K562 (cell line): ENCODE results near the gene DIP2C. TPM values are rescaled to one million over a fixed set of nuclear protein-coding genes. Genes with fewer than 3 reads are reported as not detected.

Source experiments
- ATAC-seq: fragments of 200-7000 bp; cut with Tn5 transposase; 3 replicates; pipeline ENCODE4 v1.9.1; 2020; ENCODE audit warnings: moderate library complexity
- BruUV-seq: library from RNA; stranded (reverse); fragments of 400-500 nt; replicated peaks from 2 replicates; lab custom pipeline; 2021; lab: Mats Ljungman, UMichigan
- CTCF ChIA-PET: fragments of 300-600 bp; formaldehyde crosslinking; extraction: SDS; loops from one replicate; lab custom pipeline; 2021; ENCODE audit warnings: low intra/inter-chr PET ratio; lab: Yijun Ruan, JAX
- POLR2A ChIA-PET: fragments of 300-600, 350-650 bp; sonication (Branson Sonifier 250); formaldehyde crosslinking; extraction: SDS; loops from one replicate; lab custom pipeline; 2021; ENCODE audit warnings: antibody characterized with exemption, inconsistent platforms; lab: Yijun Ruan, JAX
- DNase-seq, 4 experiments: peaks; one replicate each; pipeline versions ENCODE4 v3.0.0 to v3.0.0-alpha.2; 2011 to 2018; ENCODE audit warnings: low spot score in 3 of 4, mixed read lengths in 3 of 4; ENCODE audit errors: extremely low read depth in 1 of 4
- FAIRE-seq: peaks from 2 replicates; lab custom pipeline; 2011; peaks lifted over from hg19 to GRCh38; lab: Jason Lieb, UNC
- H2AFZ ChIP-seq: 2 replicates; pipeline ENCODE4 v1.6.0; 2011; ENCODE audit warnings: low read depth, low read length, control low read depth, inconsistent platforms
- H3K27ac ChIP-seq: fragments of 200-600 bp; 3 replicates; pipeline ENCODE4 v1.8.0; 2011; ENCODE audit warnings: low read depth, mild to moderate bottlenecking, control low read depth, inconsistent platforms, low read length, moderate library complexity, mixed read lengths; ENCODE audit errors: extremely low read depth
- H3K27me3 ChIP-seq, 2 experiments: fragments of 300-600 bp in 1 of 2; 2 replicates in 1 of 2; 3 replicates in 1 of 2; pipeline versions ENCODE4 v1.6.0 to v1.8.0; 2011; ENCODE audit warnings: inconsistent platforms in 2 of 2, low read length in 2 of 2, mild to moderate bottlenecking in 1 of 2, mixed read lengths in 1 of 2, moderate library complexity in 1 of 2; ENCODE audit not compliant: control insufficient read depth in 2 of 2, insufficient read depth in 2 of 2
- H3K36me3 ChIP-seq: fragments of 300-600 bp; 3 replicates; pipeline ENCODE4 v1.8.0; 2011; ENCODE audit warnings: mild to moderate bottlenecking, low read length, inconsistent platforms; ENCODE audit not compliant: control insufficient read depth, insufficient read depth
- H3K4me1 ChIP-seq, 2 experiments: fragments of 200-600 bp in 1 of 2; replicated peaks in 1 of 2; 2 replicates in 1 of 2; 3 replicates in 1 of 2; pipeline versions ENCODE4 v1.5.1 to v1.8.0; 2011; ENCODE audit warnings: inconsistent platforms in 2 of 2, low read length in 2 of 2, mild to moderate bottlenecking in 1 of 2, mixed read lengths in 1 of 2, moderate library complexity in 1 of 2; ENCODE audit not compliant: control insufficient read depth in 2 of 2, insufficient read depth in 2 of 2
- H3K4me2 ChIP-seq: 2 replicates; pipeline ENCODE4 v1.6.1; 2011; ENCODE audit warnings: low read length, control low read depth, inconsistent platforms, mixed read lengths; ENCODE audit not compliant: insufficient read depth
- H3K4me3 ChIP-seq: fragments of 200-600 bp; sonication (generic), shearing (Covaris generic); 2 replicates; pipeline ENCODE4 v1.5.1; 2016; ENCODE audit warnings: control low read depth, inconsistent platforms
- H3K79me2 ChIP-seq: fragments of 200-600 bp; 3 replicates; pipeline ENCODE4 v1.8.0; 2011; ENCODE audit warnings: low read length, inconsistent platforms; ENCODE audit not compliant: control insufficient read depth, insufficient read depth
- H3K9ac ChIP-seq, 2 experiments: 2 replicates each; pipeline versions ENCODE4 v1.6.0 to v1.6.1; 2011; ENCODE audit warnings: low read depth in 2 of 2, low read length in 2 of 2, control low read depth in 1 of 2, inconsistent platforms in 1 of 2, mild to moderate bottlenecking in 1 of 2, mixed read lengths in 1 of 2; ENCODE audit not compliant: insufficient read depth in 1 of 2
- H3K9me1 ChIP-seq: one replicate; pipeline ENCODE4 v1.6.0; 2011; ENCODE audit warnings: inconsistent platforms, mild to moderate bottlenecking, low read length, moderate library complexity; ENCODE audit not compliant: control insufficient read depth, insufficient read depth
- H3K9me3 ChIP-seq: replicated peaks from 2 replicates; pipeline ENCODE4 v1.5.1; 2011; ENCODE audit warnings: low read depth, low read length, inconsistent platforms; ENCODE audit not compliant: control insufficient read depth, insufficient read depth
- H4K20me1 ChIP-seq: replicated peaks from 2 replicates; pipeline ENCODE4 v1.6.1; 2011; ENCODE audit warnings: low read length, inconsistent platforms, mixed read lengths; ENCODE audit not compliant: control insufficient read depth, insufficient read depth
- AFF1 ChIP-seq, 2 experiments: fragments of 450-650 bp; IDR thresholded peaks; 2 replicates each; pipeline ENCODE4 v1.6.1; 2018; ENCODE audit warnings: mild to moderate bottlenecking in 2 of 2, low read depth in 1 of 2; ENCODE audit not compliant: partially characterized antibody in 2 of 2
- ATF6 ChIP-seq: sonication (generic); formaldehyde crosslinking; IDR thresholded peaks from 2 replicates; pipeline ENCODE4 v1.4.0; 2020; ENCODE audit warnings: mild to moderate bottlenecking, missing genetic modification reagents
- HMG20B ChIP-seq: fragments of 250-450 bp; sonication (Bioruptor Pico); IDR thresholded peaks from 2 replicates; pipeline ENCODE4 v1.5.0; 2021; ENCODE audit warnings: mild to moderate bottlenecking
- LARP7 ChIP-seq: fragments of 450-650 bp; IDR thresholded peaks from 2 replicates; pipeline ENCODE4 v1.6.1; 2016
- NEUROD1 ChIP-seq: fragments of 150-350 bp; IDR thresholded peaks from 2 replicates; pipeline ENCODE4 v1.6.1; 2014; ENCODE audit warnings: borderline replicate concordance, low read length, low read depth; ENCODE audit not compliant: partially characterized antibody
- NFIC ChIP-seq: fragments of 450-650 bp; IDR thresholded peaks from 2 replicates; pipeline ENCODE4 v1.6.1; 2017; ENCODE audit warnings: mild to moderate bottlenecking, inconsistent platforms
- RBFOX2 ChIP-seq: fragments of 200-400 bp; formaldehyde crosslinking; IDR thresholded peaks from 2 replicates; pipeline ENCODE4 v1.6.1; 2017; ENCODE audit warnings: low read depth, mild to moderate bottlenecking, low read length, moderate library complexity
- ZKSCAN1 ChIP-seq: fragments of 150-350 bp; IDR thresholded peaks from 2 replicates; pipeline ENCODE4 v1.6.1; 2016; ENCODE audit warnings: low read depth, low read length
- ZNF449 ChIP-seq: fragments of 250-450 bp; sonication (Bioruptor Pico); IDR thresholded peaks from 2 replicates; pipeline ENCODE4 v1.8.0; 2022; ENCODE audit warnings: moderate library complexity, mild to moderate bottlenecking, inconsistent platforms
- WGBS: fragments of 100-300 bp; shearing (Covaris generic); methylation state at CpG from one replicate; pipeline ENCODE4 v1.1.6; 2016; ENCODE audit warnings: low coverage, mixed read lengths; ENCODE audit not compliant: insufficient coverage; ENCODE audit errors: missing lambda C conversion rate; 5-methylcytosine and 5-hydroxymethylcytosine counted together
- in situ Hi-C: fragments of 300-500 bp; cut with MboI; formaldehyde crosslinking; loops from 4 replicates; pipeline ENCODE4 v1.15.0; 2018; ENCODE audit warnings: inconsistent platforms, mixed read lengths
- intact Hi-C: fragments of 100-400 bp; cut with micrococcal nuclease; formaldehyde crosslinking; loops from 2 replicates; pipeline ENCODE4 v1.14.2; 2022
- polyA plus RNA-seq, 8 experiments: library from polyadenylated mRNA; depleted of rRNA in 4 of 8; stranded (reverse) in 5 of 8; unstranded in 3 of 8; fragments of >200 nt; fragmentation: Nextera tagmentation in 2 of 8; fragmentation: Illumina TruSeq in 1 of 8; extraction: Ambion mirVana in 2 of 8; extraction: Trizol in 1 of 8; gene quantifications; 2 replicates each; pipeline versions ENCODE4 v1.2.1 to v1.2.3, GENCODE V29; 2011 to 2014; ENCODE audit warnings: inconsistent platforms in 1 of 8, missing spikeins in 1 of 8
- total RNA-seq, 7 experiments: library from RNA; depleted of rRNA in 6 of 7; stranded (reverse); fragments of >200 nt in 6 of 7; fragmentation: Illumina TruSeq in 2 of 7; extraction: Trizol in 2 of 7; gene quantifications; 2 replicates each; pipeline versions ENCODE4 v1.2.1 to v1.2.3, GENCODE V29; 2011 to 2021; ENCODE audit warnings: low replicate concordance in 1 of 7

The DIP2C gene
- total and polyA plus RNA-seq, 9 of the 15 experiments (the other 6 are each of a cell fraction or from before 2014, with no cell fraction given) = 0.01 TPM; not detected in 8

GRCh38 chr10:317271-317769 is 372.1 kb downstream of the DIP2C start:
- CTCF ChIA-PET = no interaction called here
- 1% methylated on average over 10 of the region's 11 CpGs for WGBS

More at GRCh38 chr10:317271-317769, 372.1 kb downstream of the DIP2C start:
- Histone ChIP-seq H3K27me3 (peaks cover 23 to 36% of the 10 kb centered on the region in 2 experiments), H4K20me1 (no peaks in the 10 kb centered on the region), H3K4me1 (no peaks in the 10 kb centered on the region), H2AFZ (no peak overlapping the region), H3K27ac (no peak overlapping the region), H3K9me3 (no peaks in the 10 kb centered on the region), H3K4me3 (no peak overlapping the region), H3K9me1 (no peaks in the 10 kb centered on the region), H3K4me2 (no peak overlapping the region), H3K36me3 (no peaks in the 10 kb centered on the region), H3K9ac (no peak overlapping the region), H3K79me2 (no peaks in the 10 kb centered on the region)
- DNase-seq (no peak), FAIRE-seq (no peak), ATAC-seq (no peak)
- in situ Hi-C loops (no loop called here), intact Hi-C loops (no loop called here)
- no TSS peak for BruUV-seq
- POLR2A ChIA-PET = interaction anchor here (1.1 kb wide), 1 partner anchor 24 kb away, joined by 3 read pairs; no protein-coding TSS in a partner anchor
- no peak for TF ChIP-seq ZKSCAN1
- TF ChIP-seq LARP7 = no peak
- TF ChIP-seq AFF1 (IDR thresholded peaks at IDR 0.05; ENCODE audit: low read depth in 1 of 2, partially characterized antibody in 2 of 2) = no peak
- TF ChIP-seq NFIC = no peak
- no peak for TF ChIP-seq ATF6 (CRISPR knock-in tag)
- TF ChIP-seq ZNF449 (CRISPR knock-in tag) = no peak
- no peak for TF ChIP-seq HMG20B
- no peak for TF ChIP-seq NEUROD1
- no peak for TF ChIP-seq RBFOX2
